Keratinocyte (primary cell): Measurements from ENCODE around the gene THAP3. TPM values are rescaled to one million over a fixed set of nuclear protein-coding genes. Genes with fewer than 3 reads are reported as not detected.

ENCODE experiments used
- DNase-seq: peaks from one replicate; pipeline ENCODE4 v3.0.0-alpha.2; 2011; ENCODE audit warnings: low read depth, missing footprints, low spot score
- FAIRE-seq: peaks from 2 replicates; lab custom pipeline; 2011; peaks lifted over from hg19 to GRCh38; lab: Jason Lieb, UNC
- H2AFZ ChIP-seq: 2 replicates; pipeline ENCODE4 v1.6.0; 2012; ENCODE audit warnings: low read length, control low read depth, inconsistent platforms; ENCODE audit not compliant: control insufficient read depth
- H3K27ac ChIP-seq: 2 replicates; pipeline ENCODE4 v1.5.1; 2011; ENCODE audit warnings: low read length; ENCODE audit not compliant: control insufficient read depth, insufficient read depth
- H3K27me3 ChIP-seq: 3 replicates; pipeline ENCODE4 v1.6.0; 2011; ENCODE audit warnings: low read length; ENCODE audit not compliant: control insufficient read depth, insufficient read depth; ENCODE audit errors: extremely low read depth
- H3K36me3 ChIP-seq, 2 experiments: 2 replicates in 1 of 2; 3 replicates in 1 of 2; pipeline ENCODE4 v1.5.1; 2011; ENCODE audit warnings: low read length in 2 of 2, mild to moderate bottlenecking in 1 of 2; ENCODE audit not compliant: control insufficient read depth in 2 of 2, insufficient read depth in 2 of 2; ENCODE audit errors: extremely low read depth in 1 of 2
- H3K4me1 ChIP-seq: 3 replicates; pipeline ENCODE4 v1.5.1; 2011; ENCODE audit warnings: low read length; ENCODE audit not compliant: control insufficient read depth, insufficient read depth; ENCODE audit errors: extremely low read depth
- H3K4me2 ChIP-seq: 3 replicates; pipeline ENCODE4 v1.6.0; 2011; ENCODE audit warnings: low read depth, low read length; ENCODE audit not compliant: control insufficient read depth, insufficient read depth; ENCODE audit errors: extremely low read depth
- H3K4me3 ChIP-seq, 3 experiments: fragments of 200-600 bp in 1 of 3; sonication (generic) in 1 of 3; 2 replicates in 2 of 3; 3 replicates in 1 of 3; pipeline ENCODE4 v1.5.1; 2011 to 2016; ENCODE audit warnings: low read length in 3 of 3, mild to moderate bottlenecking in 3 of 3, control low read depth in 2 of 3, inconsistent platforms in 1 of 3, low read depth in 1 of 3, mixed read lengths in 1 of 3, mixed run types in 1 of 3, moderate library complexity in 1 of 3; ENCODE audit not compliant: control insufficient read depth in 2 of 3, insufficient read depth in 2 of 3; ENCODE audit errors: extremely low read depth in 1 of 3
- H3K79me2 ChIP-seq: 2 replicates; pipeline ENCODE4 v1.6.0; 2012; ENCODE audit warnings: low read length; ENCODE audit not compliant: control insufficient read depth, insufficient read depth
- H3K9ac ChIP-seq: 3 replicates; pipeline ENCODE4 v1.6.0; 2011; ENCODE audit warnings: low read length; ENCODE audit not compliant: control insufficient read depth, insufficient read depth; ENCODE audit errors: extremely low read depth
- H3K9me1 ChIP-seq: 3 replicates; pipeline ENCODE4 v1.6.0; 2011; ENCODE audit warnings: low read length; ENCODE audit not compliant: control insufficient read depth, insufficient read depth; ENCODE audit errors: extremely low read depth
- H3K9me3 ChIP-seq: 2 replicates; pipeline ENCODE4 v1.5.1; 2012; ENCODE audit warnings: low read depth, low read length; ENCODE audit not compliant: control insufficient read depth
- H4K20me1 ChIP-seq: 3 replicates; pipeline ENCODE4 v1.6.0; 2011; ENCODE audit warnings: low read length; ENCODE audit not compliant: control insufficient read depth, insufficient read depth; ENCODE audit errors: extremely low read depth
- CTCF ChIP-seq, 3 experiments: IDR thresholded peaks in 1 of 3; conservative IDR thresholded peaks in 1 of 3; optimal IDR thresholded peaks in 1 of 3; 2 replicates in 2 of 3; 3 replicates in 1 of 3; pipeline versions ENCODE3 to v1.5.1; 2011; ENCODE audit warnings: low read length in 3 of 3, mild to moderate bottlenecking in 3 of 3, moderate library complexity in 2 of 3, control low read depth in 1 of 3, inconsistent platforms in 1 of 3; ENCODE audit not compliant: insufficient read depth in 2 of 3; ENCODE audit errors: extremely low read depth in 1 of 3
- EZH2 ChIP-seq: IDR thresholded peaks from one replicate; pipeline ENCODE4 v1.6.1; 2012; ENCODE audit warnings: inconsistent platforms, mild to moderate bottlenecking, low read length, moderate library complexity
- dilution Hi-C: fragments of 300-500 bp; cut with MboI; formaldehyde crosslinking; loops from one replicate; pipeline ENCODE4 v1.7.0; 2020; ENCODE audit warnings: low sequenced_read_pairs; ENCODE audit not compliant: extremely low pct_ligation_motif_present
- polyA plus RNA-seq, 5 experiments: library from polyadenylated mRNA; depleted of rRNA in 3 of 5; stranded (reverse) in 3 of 5; stranded (forward) in 1 of 5; unstranded in 1 of 5; fragments of >200 nt; gene quantifications; 1 replicate in 1 of 5; 2 replicates in 3 of 5; 3 replicates in 1 of 5; pipeline versions ENCODE4 v1.2.1 to v1.2.3, GENCODE V29; 2011 to 2012; ENCODE audit warnings: missing spikeins in 2 of 5, low read depth in 1 of 5, low replicate concordance in 1 of 5

THAP3 gene
- polyA plus RNA-seq, 1 donor (not counting 4 experiments of a cell fraction or from before 2014, with no cell fraction given): 5.1 TPM

DNA sequence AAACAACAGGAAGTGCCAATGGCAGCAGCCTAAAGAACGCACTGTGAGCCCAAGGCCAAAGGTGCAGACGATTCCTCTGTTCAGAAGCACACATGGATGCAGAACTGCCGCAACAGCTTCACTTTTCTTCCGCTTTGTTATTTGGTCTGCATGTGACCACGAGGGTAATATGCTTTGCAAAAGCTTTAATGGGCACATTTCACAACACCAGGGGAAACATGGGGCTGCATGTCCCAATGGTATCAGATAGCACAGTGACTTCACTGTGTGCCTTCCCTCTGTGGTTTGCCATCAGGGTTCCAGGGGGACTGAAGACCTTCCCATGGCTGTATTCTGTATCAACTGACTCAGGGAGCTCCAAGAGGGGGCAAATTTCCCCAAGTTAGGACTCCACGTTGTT is 28.3 kb downstream of the THAP3 start:
- H3K9me3 ChIP-seq: no peaks in the 10 kb centered on the region
- DNase-seq (no peak), FAIRE-seq (no peak)
- H3K9me1 ChIP-seq: no peaks in the 10 kb centered on the region
- TF ChIP-seq EZH2 (no peak), CTCF (optimal IDR thresholded peaks at IDR 0.05 in 1 of 3, IDR thresholded peaks at IDR 0.05 in 1 of 3, conservative IDR thresholded peaks at IDR 0.05 in 1 of 3; ENCODE audit: extremely low read depth in 1 of 3, insufficient read depth in 2 of 3, low read length in 3 of 3) (no peak)
- H3K27ac ChIP-seq: no peak overlapping the region
- H2AFZ ChIP-seq: no peak overlapping the region
- peaks cover 1% of the 10 kb centered on the region for H3K79me2 ChIP-seq
- no peak overlapping the region for H3K4me3 ChIP-seq
- no peak overlapping the region for H3K4me2 ChIP-seq
- H3K27me3 ChIP-seq: no peaks in the 10 kb centered on the region
- no peak overlapping the region for H3K9ac ChIP-seq
- H3K36me3 ChIP-seq: peaks cover 12 to 25% of the 10 kb centered on the region in 2 experiments
- H4K20me1 ChIP-seq: no peaks in the 10 kb centered on the region
- dilution Hi-C loops: no loop called here
- H3K4me1 ChIP-seq: no peaks in the 10 kb centered on the region

GRCh38 chr1:6653436-6654290 is 29.0 kb downstream of the THAP3 start:
- FAIRE-seq (no peak), DNase-seq (no peak)
- Histone ChIP-seq H3K9me3 (no peaks in the 10 kb centered on the region), H3K27me3 (no peaks in the 10 kb centered on the region), H3K36me3 (peaks cover 10 to 27% of the 10 kb centered on the region in 2 experiments), H2AFZ (no peak overlapping the region), H3K4me3 (no peak overlapping the region), H3K4me2 (no peak overlapping the region), H3K27ac (no peak overlapping the region), H3K9ac (no peak overlapping the region), H3K9me1 (no peaks in the 10 kb centered on the region), H3K4me1 (no peaks in the 10 kb centered on the region), H4K20me1 (no peaks in the 10 kb centered on the region), H3K79me2 (peaks cover 3% of the 10 kb centered on the region)
- dilution Hi-C loops: no loop called here
- TF ChIP-seq CTCF (optimal IDR thresholded peaks at IDR 0.05 in 1 of 3, IDR thresholded peaks at IDR 0.05 in 1 of 3, conservative IDR thresholded peaks at IDR 0.05 in 1 of 3; ENCODE audit: extremely low read depth in 1 of 3, insufficient read depth in 2 of 3, low read length in 3 of 3) (no peak), EZH2 (no peak)
